Measurements from ENCODE around the gene CYTIP. TPM values are rescaled to one million over a fixed set of nuclear protein-coding genes. Genes with fewer than 3 reads are reported as not detected.

Gene CYTIP
- total RNA-seq, 1 experiment from 2014 or later: 1.2 TPM

GRCh38 chr2:157441072-157441454 lies 2.8 kb downstream of the CYTIP start:
- Mint-ChIP-seq H3K9me3 (no peaks in the 10 kb centered on the region), H3K4me3 (no peak overlapping the region), H3K27me3 (ENCODE audit: low read depth) (no peaks in the 10 kb centered on the region), H3K27ac (no peak overlapping the region), H3K4me1 (no peaks in the 10 kb centered on the region), H3K36me3 (no peaks in the 10 kb centered on the region)
- DNase-seq (ENCODE audit: low spot score): no peak
- ChIA-PET CTCF (interaction anchor here (1.1 kb wide), 1 partner anchor 188 kb away, joined by 3 read pairs; no protein-coding TSS in a partner anchor), POLR2A (no interaction called here)
- no peak for ATAC-seq
- TF ChIP-seq CREM (CRISPR knock-in tag; IDR thresholded peaks at IDR 0.05) (no peak), ETV6 (CRISPR knock-in tag; IDR thresholded peaks at IDR 0.05) (no peak), NFE2L1 (CRISPR knock-in tag; IDR thresholded peaks at IDR 0.05) (no peak), CDX4 (CRISPR knock-in tag; IDR thresholded peaks at IDR 0.05; ENCODE audit: borderline replicate concordance) (no peak), AR (CRISPR knock-in tag; IDR thresholded peaks at IDR 0.05) (no peak), TP53 (CRISPR knock-in tag; IDR thresholded peaks at IDR 0.05) (no peak)

GRCh38 chr2:157440404-157441071 lies 3.4 kb downstream of the CYTIP start:
- DNase-seq (ENCODE audit: low spot score) (no peak), ATAC-seq (no peak)
- no peak overlapping the region for H3K27ac Mint-ChIP-seq
- H3K27me3 Mint-ChIP-seq (ENCODE audit: low read depth): no peaks in the 10 kb centered on the region
- TF ChIP-seq ERG (CRISPR knock-in tag; IDR thresholded peaks at IDR 0.05) (no peak), SOX15 (CRISPR knock-in tag; IDR thresholded peaks at IDR 0.05) (no peak)
- H3K4me3 Mint-ChIP-seq: no peak overlapping the region
- ChIA-PET POLR2A (no interaction called here), CTCF (interaction anchor here (1.1 to 1.4 kb wide), 2 partner anchors 52 to 189 kb away, joined by 3 to 4 read pairs; no protein-coding TSS in a partner anchor)
- no peaks in the 10 kb centered on the region for H3K36me3 Mint-ChIP-seq
- H3K4me1 Mint-ChIP-seq: no peaks in the 10 kb centered on the region
- no peaks in the 10 kb centered on the region for H3K9me3 Mint-ChIP-seq

- Mint-ChIP-seq H3K27me3 (ENCODE audit: low read depth) (no peaks in the 10 kb centered on the region), H3K9me3 (no peaks in the 10 kb centered on the region), H3K27ac (no peak overlapping the region), H3K4me3 (no peak overlapping the region), H3K4me1 (no peaks in the 10 kb centered on the region), H3K36me3 (no peaks in the 10 kb centered on the region)
- POLR2A ChIA-PET: no interaction called here
- ATAC-seq (no peak), DNase-seq (ENCODE audit: low spot score) (no peak)
- CTCF ChIA-PET: interaction anchor here (0.6 to 1.4 kb wide), 2 partner anchors 52 to 133 kb away, joined by 3 to 4 read pairs; no protein-coding TSS in a partner anchor
- TF ChIP-seq ESRRA (CRISPR knock-in tag; IDR thresholded peaks at IDR 0.05; ENCODE audit: borderline replicate concordance) (no peak), CREB1 (CRISPR knock-in tag; IDR thresholded peaks at IDR 0.05) (no peak), ELF4 (CRISPR knock-in tag; IDR thresholded peaks at IDR 0.05; ENCODE audit: low read depth) (no peak), ZMAT4 (CRISPR knock-in tag; IDR thresholded peaks at IDR 0.05) (no peak), JAZF1 (CRISPR knock-in tag; IDR thresholded peaks at IDR 0.05) (no peak), ZNF425 (CRISPR knock-in tag; conservative IDR thresholded peaks at IDR 0.05) (no peak), USF1 (CRISPR knock-in tag; IDR thresholded peaks at IDR 0.05) (no peak), AR (CRISPR knock-in tag; IDR thresholded peaks at IDR 0.05) (no peak), ZBTB21 (CRISPR knock-in tag; IDR thresholded peaks at IDR 0.05; ENCODE audit: borderline replicate concordance) (no peak), TEAD1 (CRISPR knock-in tag; IDR thresholded peaks at IDR 0.05) (no peak), GRHL2 (CRISPR knock-in tag; IDR thresholded peaks at IDR 0.05; ENCODE audit: insufficient replicate concordance, severe bottlenecking) (no peak), GABPB1 (CRISPR knock-in tag; IDR thresholded peaks at IDR 0.05) (no peak), FOXK1 (CRISPR knock-in tag; IDR thresholded peaks at IDR 0.05) (no peak), ZNF317 (CRISPR knock-in tag; IDR thresholded peaks at IDR 0.05; ENCODE audit: borderline replicate concordance, low read depth) (no peak)
These were observed 4.1 kb downstream of the CYTIP start for GRCh38 chr2:157439824-157440186.
